ENCODE results near the gene FAHD2A. TPM values are rescaled to one million over a fixed set of nuclear protein-coding genes. Genes with fewer than 3 reads are reported as not detected.
"Not testable (repeated sequence)": the region's sequence is repeated elsewhere in the genome, so short reads cannot be mapped to it uniquely, and the experiment has no call there.

Gene FAHD2A
- total RNA-seq, 1 donor from 2014 or later = 3.7 TPM

DNA sequence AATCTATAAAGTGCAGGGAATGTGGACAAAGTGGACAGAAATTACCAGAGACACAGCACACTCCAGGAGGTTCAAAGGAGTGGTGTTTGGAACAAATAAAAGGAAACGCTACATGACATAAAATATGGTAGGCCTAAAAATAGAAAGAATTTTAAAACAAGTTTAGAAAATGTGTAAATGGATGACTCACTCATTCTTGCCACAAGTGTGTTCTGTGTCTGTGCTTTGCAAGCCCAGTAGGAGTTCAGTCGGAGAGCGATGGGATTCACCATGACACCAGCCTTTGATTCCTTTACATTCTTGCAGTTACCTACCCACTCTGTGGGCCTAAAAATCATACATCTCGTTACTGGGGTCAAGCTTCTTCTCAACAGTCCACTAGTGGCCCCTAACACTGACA, 30.9 kb downstream of the FAHD2A start:
- H3K27ac ChIP-seq (ENCODE audit: low read depth, low read length); H3K4me3 ChIP-seq (ENCODE audit: low read length in 3 of 3); H3K9me3 ChIP-seq (ENCODE audit: control insufficient read depth in 3 of 3, low read length in 3 of 3); H3K9ac ChIP-seq (ENCODE audit: low read depth in 1 of 3, low read length in 3 of 3); H3K4me1 ChIP-seq (ENCODE audit: control insufficient read depth in 3 of 3, insufficient read depth in 3 of 3, low read length in 3 of 3); H3K27me3 ChIP-seq (ENCODE audit: control insufficient read depth in 3 of 3, insufficient read depth in 3 of 3, low read length in 3 of 3); H3K36me3 ChIP-seq (ENCODE audit: control insufficient read depth in 3 of 3, insufficient read depth in 3 of 3, low read length in 3 of 3): not testable (repeated sequence)

DNA sequence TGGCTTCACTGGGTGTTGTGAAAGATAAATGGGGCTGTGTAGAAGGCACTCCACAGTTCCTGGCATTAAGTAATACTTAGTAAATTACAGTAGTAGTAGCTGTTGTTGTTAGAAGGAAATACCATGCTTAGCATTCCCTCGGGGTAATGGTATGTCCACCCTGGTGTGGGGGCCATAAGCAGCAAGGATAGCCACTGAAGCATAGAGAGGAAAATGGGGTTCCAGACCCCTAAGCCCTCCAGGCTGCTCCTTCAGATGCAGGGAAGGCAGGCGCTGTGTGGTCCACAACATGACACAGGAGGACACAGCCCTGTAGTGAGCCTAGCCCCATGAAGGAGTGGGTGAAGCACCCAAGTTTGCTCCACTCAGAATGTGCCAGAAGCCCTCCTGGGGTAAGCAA, 31.5 kb downstream of the FAHD2A start:
- not testable (repeated sequence) for H3K27ac ChIP-seq (ENCODE audit: low read depth, low read length); H3K27me3 ChIP-seq (ENCODE audit: control insufficient read depth in 3 of 3, insufficient read depth in 3 of 3, low read length in 3 of 3); H3K4me1 ChIP-seq (ENCODE audit: control insufficient read depth in 3 of 3, insufficient read depth in 3 of 3, low read length in 3 of 3); H3K36me3 ChIP-seq (ENCODE audit: control insufficient read depth in 3 of 3, insufficient read depth in 3 of 3, low read length in 3 of 3); H3K9ac ChIP-seq (ENCODE audit: low read depth in 1 of 3, low read length in 3 of 3); H3K4me3 ChIP-seq (ENCODE audit: low read length in 3 of 3); H3K9me3 ChIP-seq (ENCODE audit: control insufficient read depth in 3 of 3, low read length in 3 of 3)

DNA sequence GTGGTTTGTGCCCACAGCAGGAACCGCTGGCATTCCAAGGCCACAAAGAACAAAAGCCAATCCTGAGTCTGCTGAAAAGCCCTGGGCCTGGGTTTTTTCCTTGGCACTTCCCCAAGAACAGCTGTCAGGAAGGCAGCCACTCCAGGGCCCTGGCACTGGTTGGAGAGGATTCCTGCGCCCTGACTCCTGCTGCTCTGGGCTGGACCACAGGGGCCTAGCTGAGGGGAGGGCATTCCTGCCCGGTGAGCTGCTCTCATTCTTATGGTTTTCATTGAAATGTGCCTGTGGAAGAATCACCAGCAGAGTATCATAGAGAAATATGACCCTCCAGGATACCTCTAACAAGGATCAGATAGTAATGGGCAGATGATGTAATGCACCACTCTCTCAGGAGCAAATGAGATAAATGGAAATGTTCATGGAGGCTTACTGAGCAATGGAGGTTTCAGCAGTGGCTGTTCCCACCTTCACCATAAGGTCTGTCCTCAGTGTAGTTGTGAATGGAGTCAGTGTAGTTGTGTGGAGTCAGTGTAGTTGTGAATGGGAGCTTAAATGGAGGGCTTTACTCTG, 32.1 kb downstream of the FAHD2A start:
- H3K9me3 ChIP-seq (ENCODE audit: control insufficient read depth in 3 of 3, low read length in 3 of 3); H3K27ac ChIP-seq (ENCODE audit: low read depth, low read length); H3K4me3 ChIP-seq (ENCODE audit: low read length in 3 of 3): not testable (repeated sequence)

DNA sequence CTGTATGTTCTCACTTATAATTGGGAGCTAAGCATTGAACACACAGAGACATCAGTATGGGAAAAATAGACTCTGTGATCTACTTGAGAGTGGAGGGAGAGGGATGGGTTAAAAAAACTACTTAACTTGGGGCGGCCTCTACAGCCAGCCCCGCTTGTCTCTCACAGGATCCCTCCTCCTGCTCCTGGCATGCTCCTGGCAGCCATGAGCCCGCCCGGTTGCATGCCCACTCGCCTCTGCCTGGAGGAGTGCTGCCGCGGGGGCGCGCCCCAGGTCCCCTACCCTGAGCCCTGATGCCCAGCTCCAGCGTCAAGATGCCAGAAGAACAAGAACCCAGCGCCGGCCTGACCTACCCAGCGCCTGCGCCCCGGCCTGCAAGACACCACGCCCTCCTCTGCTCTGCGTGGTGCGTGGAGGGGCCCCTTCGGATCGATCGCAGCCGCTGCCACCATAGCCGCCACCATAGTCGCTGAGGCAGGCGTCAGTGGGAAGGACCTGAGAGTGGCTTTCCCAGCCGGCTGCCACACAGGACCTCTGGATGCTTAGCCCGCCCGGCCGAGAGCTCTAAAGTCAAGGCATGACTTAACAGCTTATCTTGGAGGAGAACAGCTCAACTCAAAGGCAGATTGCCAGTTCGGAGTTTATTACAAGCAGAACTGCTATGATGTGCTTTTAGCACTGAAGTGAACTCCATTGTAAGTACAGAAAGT, 32.8 kb downstream of the FAHD2A start:
- not testable (repeated sequence) for H3K9ac ChIP-seq (ENCODE audit: low read depth in 1 of 3, low read length in 3 of 3); H3K4me1 ChIP-seq (ENCODE audit: control insufficient read depth in 3 of 3, insufficient read depth in 3 of 3, low read length in 3 of 3); H3K4me3 ChIP-seq (ENCODE audit: low read length in 3 of 3); H3K9me3 ChIP-seq (ENCODE audit: control insufficient read depth in 3 of 3, low read length in 3 of 3); H3K36me3 ChIP-seq (ENCODE audit: control insufficient read depth in 3 of 3, insufficient read depth in 3 of 3, low read length in 3 of 3); H3K27me3 ChIP-seq (ENCODE audit: control insufficient read depth in 3 of 3, insufficient read depth in 3 of 3, low read length in 3 of 3); H3K27ac ChIP-seq (ENCODE audit: low read depth, low read length)

More for the DNA sequence above, 32.1 kb downstream of the FAHD2A start:
- not testable (repeated sequence) for H3K27me3 ChIP-seq (ENCODE audit: control insufficient read depth in 3 of 3, insufficient read depth in 3 of 3, low read length in 3 of 3); H3K36me3 ChIP-seq (ENCODE audit: control insufficient read depth in 3 of 3, insufficient read depth in 3 of 3, low read length in 3 of 3); H3K9ac ChIP-seq (ENCODE audit: low read depth in 1 of 3, low read length in 3 of 3); H3K4me1 ChIP-seq (ENCODE audit: control insufficient read depth in 3 of 3, insufficient read depth in 3 of 3, low read length in 3 of 3)

DNA sequence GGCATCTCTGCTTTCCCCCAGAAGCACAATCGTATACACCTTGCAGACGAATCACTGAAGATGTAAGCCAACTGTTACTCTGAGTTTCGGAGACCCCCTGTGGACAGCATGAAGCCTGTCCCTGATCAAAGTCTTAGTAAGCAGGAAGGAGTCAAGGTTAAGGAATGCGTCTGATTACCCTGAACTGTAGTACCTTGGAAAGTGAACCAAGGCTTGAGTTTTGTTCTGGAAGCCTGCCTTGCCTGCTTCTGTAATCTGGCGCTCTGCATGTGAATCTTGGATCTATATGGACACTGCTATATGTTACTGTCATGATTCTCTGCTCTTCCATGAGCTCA, 33.3 kb downstream of the FAHD2A start:
- H3K27ac ChIP-seq (ENCODE audit: low read depth, low read length); H3K4me3 ChIP-seq (ENCODE audit: low read length in 3 of 3); H3K4me1 ChIP-seq (ENCODE audit: control insufficient read depth in 3 of 3, insufficient read depth in 3 of 3, low read length in 3 of 3); H3K27me3 ChIP-seq (ENCODE audit: control insufficient read depth in 3 of 3, insufficient read depth in 3 of 3, low read length in 3 of 3); H3K36me3 ChIP-seq (ENCODE audit: control insufficient read depth in 3 of 3, insufficient read depth in 3 of 3, low read length in 3 of 3); H3K9ac ChIP-seq (ENCODE audit: low read depth in 1 of 3, low read length in 3 of 3); H3K9me3 ChIP-seq (ENCODE audit: control insufficient read depth in 3 of 3, low read length in 3 of 3): not testable (repeated sequence)

DNA sequence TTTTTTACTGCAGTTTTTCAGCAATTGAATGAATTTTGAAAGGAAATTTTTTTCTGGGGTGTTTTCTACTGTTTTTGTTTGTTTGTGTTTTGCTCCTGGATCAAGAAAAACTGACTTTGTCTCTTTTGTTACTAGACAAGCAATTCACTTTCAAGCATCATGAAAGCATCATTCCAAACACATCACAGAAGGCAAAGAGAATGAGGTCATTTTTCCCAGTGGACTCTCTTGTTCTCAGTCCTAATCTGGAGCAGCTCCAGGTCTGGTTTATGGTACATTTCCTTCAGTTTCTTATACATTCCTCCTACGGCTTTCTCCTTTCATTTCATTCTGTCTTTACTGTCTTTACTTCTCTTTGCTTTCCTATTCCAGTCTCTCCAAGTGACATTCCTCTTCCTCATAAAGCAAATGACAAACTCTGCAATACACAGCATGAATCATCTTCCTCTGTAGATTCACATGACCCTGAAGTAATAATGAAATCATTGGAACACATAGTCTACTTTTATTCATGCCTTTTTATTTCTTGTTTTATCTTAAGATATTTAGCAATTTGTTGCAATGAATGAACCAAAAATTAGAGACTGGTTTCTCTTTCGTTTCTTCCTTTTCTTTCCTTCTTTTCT, 40.1 kb downstream of the FAHD2A start:
- not testable (repeated sequence) for H3K27me3 ChIP-seq (ENCODE audit: control insufficient read depth in 3 of 3, insufficient read depth in 3 of 3, low read length in 3 of 3); H3K36me3 ChIP-seq (ENCODE audit: control insufficient read depth in 3 of 3, insufficient read depth in 3 of 3, low read length in 3 of 3); H3K4me1 ChIP-seq (ENCODE audit: control insufficient read depth in 3 of 3, insufficient read depth in 3 of 3, low read length in 3 of 3); H3K4me3 ChIP-seq (ENCODE audit: low read length in 3 of 3); H3K27ac ChIP-seq (ENCODE audit: low read depth, low read length); H3K9me3 ChIP-seq (ENCODE audit: control insufficient read depth in 3 of 3, low read length in 3 of 3); H3K9ac ChIP-seq (ENCODE audit: low read depth in 1 of 3, low read length in 3 of 3)

DNA sequence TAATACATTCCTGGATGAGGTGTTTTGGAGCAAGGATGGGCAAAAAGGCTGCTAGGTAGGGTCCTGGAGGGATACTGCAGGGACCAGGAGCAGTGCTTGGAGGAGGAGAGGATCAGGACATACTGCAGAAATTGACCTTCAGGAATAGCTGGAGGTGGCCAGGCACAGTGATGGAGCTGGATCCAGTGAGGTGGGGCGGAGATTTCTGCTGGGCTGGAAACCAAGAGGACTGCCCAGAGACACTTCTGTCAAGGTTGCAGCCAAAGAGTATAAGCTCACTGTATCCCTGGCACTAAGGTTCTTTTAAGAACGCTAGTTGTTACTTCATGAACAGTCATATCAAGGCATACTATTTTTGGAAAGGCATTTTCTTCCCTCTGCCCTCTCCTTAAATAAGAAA, 42.8 kb downstream of the FAHD2A start:
- H3K4me3 ChIP-seq (ENCODE audit: low read length in 3 of 3); H3K27ac ChIP-seq (ENCODE audit: low read depth, low read length); H3K27me3 ChIP-seq (ENCODE audit: control insufficient read depth in 3 of 3, insufficient read depth in 3 of 3, low read length in 3 of 3); H3K9ac ChIP-seq (ENCODE audit: low read depth in 1 of 3, low read length in 3 of 3); H3K36me3 ChIP-seq (ENCODE audit: control insufficient read depth in 3 of 3, insufficient read depth in 3 of 3, low read length in 3 of 3); H3K4me1 ChIP-seq (ENCODE audit: control insufficient read depth in 3 of 3, insufficient read depth in 3 of 3, low read length in 3 of 3); H3K9me3 ChIP-seq (ENCODE audit: control insufficient read depth in 3 of 3, low read length in 3 of 3): not testable (repeated sequence)

DNA sequence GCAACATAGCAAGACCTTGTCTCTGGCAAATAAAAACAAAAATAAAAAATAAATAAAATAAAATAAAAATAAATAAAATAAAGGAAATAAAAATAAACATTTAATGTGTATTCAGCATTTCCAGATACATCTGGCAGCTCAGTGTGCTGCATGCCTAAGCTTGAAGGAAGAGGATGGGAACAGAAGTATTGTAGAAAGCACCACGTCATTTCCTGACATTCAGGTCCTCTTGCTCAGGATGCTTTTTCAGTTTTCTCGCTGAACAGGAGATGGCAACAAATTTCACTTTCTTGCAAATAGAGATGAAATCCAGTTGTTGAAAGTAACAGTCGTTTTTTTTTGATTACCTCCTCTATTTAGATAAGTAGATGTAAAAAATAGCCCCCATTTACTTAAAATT, 60.8 kb downstream of the FAHD2A start:
- H3K27ac ChIP-seq (ENCODE audit: low read depth, low read length); H3K36me3 ChIP-seq (ENCODE audit: control insufficient read depth in 3 of 3, insufficient read depth in 3 of 3, low read length in 3 of 3); H3K27me3 ChIP-seq (ENCODE audit: control insufficient read depth in 3 of 3, insufficient read depth in 3 of 3, low read length in 3 of 3); H3K4me3 ChIP-seq (ENCODE audit: low read length in 3 of 3); H3K9ac ChIP-seq (ENCODE audit: low read depth in 1 of 3, low read length in 3 of 3); H3K4me1 ChIP-seq (ENCODE audit: control insufficient read depth in 3 of 3, insufficient read depth in 3 of 3, low read length in 3 of 3); H3K9me3 ChIP-seq (ENCODE audit: control insufficient read depth in 3 of 3, low read length in 3 of 3): not testable (repeated sequence)

Small RNAs within 50 kb of the gene (small RNA-seq; reads per million reads assigned to genes)
- not detected for gene AC133104.2

Other genes with a start within 250 kb of the FAHD2A start
- 22.4 TPM for gene ZNF514, start 242.9 kb upstream of the FAHD2A start, total RNA-seq
- 8.4 TPM for gene ZNF2, start 236.9 kb upstream of the FAHD2A start, total RNA-seq
- 4.7 TPM for gene ZNF892, start 195.2 kb upstream of the FAHD2A start, total RNA-seq
- under 0.01 TPM for gene PROM2, start 128.3 kb upstream of the FAHD2A start, total RNA-seq
- 2.1 TPM for gene KCNIP3, start 105.4 kb upstream of the FAHD2A start, total RNA-seq
- gene TRIM43B, start 82.0 kb downstream of the FAHD2A start, total RNA-seq = not detected
- gene TRIM43, start 189.3 kb downstream of the FAHD2A start, total RNA-seq = not detected